ENCODE data around the gene SUPT20H. TPM values are rescaled to one million over a fixed set of nuclear protein-coding genes. Genes with fewer than 3 reads are reported as not detected.

The SUPT20H gene
- total RNA-seq, 1 donor from 2014 or later, result 86.0 TPM

- intact Hi-C loops (cut with micrococcal nuclease), result no loop called here
Measured at GRCh38 chr13:37009692-37010091, 49.8 kb downstream of the SUPT20H start.

- intact Hi-C loops (cut with micrococcal nuclease), result loop anchor here (1.0 to 2.0 kb wide), 2 partner anchors 15 to 1347 kb away; partner anchors contain the start of gene UFM1
Measured at GRCh38 chr13:37001921-37002250, 57.6 kb downstream of the SUPT20H start.

GRCh38 chr13:36999054-36999714, 60.3 kb downstream of the SUPT20H start, which contains the start of gene ALG5:
ALG5 (minus strand) TSS chr13:36999340; CDS start chr13:36999300, 40 bp downstream.
- intact Hi-C loops (cut with micrococcal nuclease), result loop anchor here (1.0 to 5.0 kb wide), 5 partner anchors 60 to 702 kb away; partner anchors contain the start of genes CCDC169, RFXAP, SPART and SUPT20H

GRCh38 chr13:36998624-36999041, 60.9 kb downstream of the SUPT20H start:
- intact Hi-C loops (cut with micrococcal nuclease), result loop anchor here (1.0 to 5.0 kb wide), 6 partner anchors 61 to 701 kb away; partner anchors contain the start of genes CCDC169, RFXAP, SPART and SUPT20H

GRCh38 chr13:36997716-36998427, 61.6 kb downstream of the SUPT20H start:
- intact Hi-C loops (cut with micrococcal nuclease), result loop anchor here (1.0 to 5.0 kb wide), 2 partner anchors 140 to 701 kb away; partner anchors contain the start of gene CCDC169

- intact Hi-C loops (cut with micrococcal nuclease), result no loop called here
Measured at GRCh38 chr13:36992362-36992761, 67.1 kb downstream of the SUPT20H start.

- intact Hi-C loops (cut with micrococcal nuclease), result no loop called here
Measured at GRCh38 chr13:36986462-36987240, 72.8 kb downstream of the SUPT20H start.

GRCh38 chr13:36981156-36981743, 78.2 kb downstream of the SUPT20H start:
- intact Hi-C loops (cut with micrococcal nuclease), result loop anchor here (1.0 to 5.0 kb wide), 5 partner anchors 123 to 697 kb away; partner anchors contain the start of gene SPART

- intact Hi-C loops (cut with micrococcal nuclease), result loop anchor here (5.0 kb wide), 1 partner anchor 632 kb away; the partner anchor contains the start of gene SPART
Measured at GRCh38 chr13:36979361-36980050, 80.0 kb downstream of the SUPT20H start.

- intact Hi-C loops (cut with micrococcal nuclease), result no loop called here
Measured at GRCh38 chr13:36975172-36975571, 84.3 kb downstream of the SUPT20H start.

- intact Hi-C loops (cut with micrococcal nuclease), result no loop called here
Measured at GRCh38 chr13:36973621-36974295, 85.7 kb downstream of the SUPT20H start.

- intact Hi-C loops (cut with micrococcal nuclease), result no loop called here
Measured at GRCh38 chr13:36973009-36973408, 86.5 kb downstream of the SUPT20H start.

- intact Hi-C loops (cut with micrococcal nuclease), result no loop called here
Measured at GRCh38 chr13:36966404-36966803, 93.1 kb downstream of the SUPT20H start.

- intact Hi-C loops (cut with micrococcal nuclease), result no loop called here
Measured at GRCh38 chr13:36965767-36966166, 93.7 kb downstream of the SUPT20H start.

- intact Hi-C loops (cut with micrococcal nuclease), result no loop called here
Measured at GRCh38 chr13:36959456-36960116, 99.9 kb downstream of the SUPT20H start.
